HepG2 (cell line): ENCODE measurements around the gene IL24.

ENCODE experiments used
- ARID2 ChIP-seq: sonication (generic); formaldehyde crosslinking; IDR thresholded peaks from 2 replicates; pipeline ENCODE4 v1.8.1; 2022; ENCODE audit warnings: mild to moderate bottlenecking, missing genetic modification reagents, borderline replicate concordance
- CTCF ChIP-seq: sonication (generic); formaldehyde crosslinking; IDR thresholded peaks from 2 replicates; pipeline ENCODE4 v1.5.0; 2020; ENCODE audit warnings: mild to moderate bottlenecking, missing genetic modification reagents, moderate library complexity
- HNF4A ChIP-seq: sonication (generic); formaldehyde crosslinking; IDR thresholded peaks from 2 replicates; pipeline ENCODE4 v1.4.0; 2020; ENCODE audit warnings: missing genetic modification reagents
- JUN ChIP-seq: sonication (generic); formaldehyde crosslinking; IDR thresholded peaks from 2 replicates; pipeline ENCODE4 v1.4.0; 2020; ENCODE audit warnings: mild to moderate bottlenecking, missing genetic modification reagents
- JUND ChIP-seq: sonication (generic); formaldehyde crosslinking; IDR thresholded peaks from 2 replicates; pipeline ENCODE4 v1.8.0; 2022; ENCODE audit warnings: mild to moderate bottlenecking, missing genetic modification reagents
- MAZ ChIP-seq, 2 experiments: sonication (generic) in 1 of 2; formaldehyde crosslinking in 1 of 2; IDR thresholded peaks; 2 replicates each; pipeline versions ENCODE4 v1.5.0 to v1.6.1; 2012 to 2020; ENCODE audit warnings: low read depth in 2 of 2, mild to moderate bottlenecking in 2 of 2, borderline replicate concordance in 1 of 2, improper control_type of control experiment in 1 of 2, low read length in 1 of 2, missing genetic modification reagents in 1 of 2, moderate library complexity in 1 of 2
- MXI1 ChIP-seq: IDR thresholded peaks from 3 replicates; pipeline ENCODE4 v1.6.1; 2012; ENCODE audit warnings: low read depth, low read length, inconsistent platforms, borderline replicate concordance
- MYC ChIP-seq: sonication (generic); formaldehyde crosslinking; IDR thresholded peaks from 2 replicates; pipeline ENCODE4 v1.9.0; 2021; ENCODE audit warnings: missing genetic modification reagents, borderline replicate concordance
- POLR2AphosphoS5 ChIP-seq: IDR thresholded peaks from 2 replicates; pipeline ENCODE4 v1.6.1; 2012; ENCODE audit warnings: low read depth, low read length
- SRF ChIP-seq: IDR thresholded peaks from 2 replicates; pipeline ENCODE4 v1.6.1; 2011; ENCODE audit warnings: mild to moderate bottlenecking, low read depth, low read length, moderate library complexity
- UBTF ChIP-seq: sonication (generic); formaldehyde crosslinking; IDR thresholded peaks from 2 replicates; pipeline ENCODE4 v1.4.0; 2020; ENCODE audit warnings: mild to moderate bottlenecking, missing genetic modification reagents
- ZBTB2 ChIP-seq: sonication (generic); formaldehyde crosslinking; IDR thresholded peaks from 2 replicates; pipeline ENCODE4 v1.8.0; 2022; ENCODE audit warnings: low read depth, missing genetic modification reagents
- ZNF772 ChIP-seq: sonication (generic); formaldehyde crosslinking; IDR thresholded peaks from 2 replicates; pipeline ENCODE4 v1.5.0; 2020; ENCODE audit warnings: mild to moderate bottlenecking, missing genetic modification reagents

DNA sequence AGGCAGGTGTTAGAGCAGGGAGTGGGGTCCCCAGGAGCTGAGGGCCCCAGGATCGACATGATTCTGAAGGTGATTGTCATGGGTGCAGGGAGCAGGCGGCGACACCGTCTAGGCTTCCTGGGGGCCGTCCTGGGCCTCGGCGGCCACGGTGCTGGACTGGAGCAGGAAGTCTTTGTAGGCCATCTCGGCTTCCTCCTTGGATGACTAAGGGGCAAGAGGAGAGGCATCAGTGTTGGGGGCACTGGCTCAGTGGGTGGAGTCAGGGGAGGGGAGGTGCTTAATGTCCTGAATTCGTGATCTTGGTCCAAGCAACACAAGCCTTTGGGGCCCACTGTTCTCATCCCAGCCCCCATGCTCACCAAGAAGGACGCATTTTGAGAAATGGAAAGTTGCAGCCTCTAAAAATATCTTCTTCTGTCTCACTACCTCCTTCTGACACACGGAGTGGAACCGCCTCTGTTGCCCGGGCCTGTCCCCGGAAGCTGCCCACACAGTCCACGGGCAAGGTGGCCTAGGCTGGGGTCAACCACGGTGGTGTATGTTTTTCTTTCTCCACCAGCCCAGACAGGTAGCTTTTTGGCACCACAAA is 33.1 kb downstream of the IL24 start:
- no peak for TF ChIP-seq ZNF772 (CRISPR knock-in tag)
- no peak for TF ChIP-seq ZBTB2 (CRISPR knock-in tag)
- no peak for TF ChIP-seq POLR2AphosphoS5
- TF ChIP-seq HNF4A (CRISPR knock-in tag), result no peak
- TF ChIP-seq SRF, result no peak
- no peak for TF ChIP-seq MXI1
- no peak for TF ChIP-seq UBTF
- no peak for TF ChIP-seq ARID2
- TF ChIP-seq MYC (CRISPR knock-in tag), result no peak
- no peak for TF ChIP-seq JUND (CRISPR knock-in tag)
- TF ChIP-seq JUN, result no peak
- TF ChIP-seq MAZ (IDR thresholded peaks at IDR 0.05; ENCODE audit: borderline replicate concordance, low read depth, low read length), result no peak
- TF ChIP-seq MAZ (CRISPR knock-in tag; IDR thresholded peaks at IDR 0.05; ENCODE audit: low read depth), result no peak
- TF ChIP-seq CTCF (CRISPR knock-in tag), result no peak
